MCF 10A (cell line): ENCODE measurements around the gene DNM3. TPM values are rescaled to one million over a fixed set of nuclear protein-coding genes. Genes with fewer than 3 reads are reported as not detected.

Experiments used
- BruUV-seq: library from RNA; stranded (reverse); fragments of 400-500 nt; replicated peaks from 2 replicates; lab custom pipeline; 2021; lab: Mats Ljungman, UMichigan
- CTCF ChIA-PET: fragments of 300-600 bp; sonication (Branson Sonifier 250); formaldehyde crosslinking; extraction: SDS; loops from one replicate; lab custom pipeline; 2021; ENCODE audit warnings: antibody characterized with exemption, inconsistent platforms; lab: Yijun Ruan, JAX
- POLR2A ChIA-PET: fragments of 300-600, 350-650 bp; sonication (Branson Sonifier 250); formaldehyde crosslinking; extraction: SDS; loops from one replicate; lab custom pipeline; 2020; ENCODE audit warnings: antibody characterized with exemption, inconsistent platforms; lab: Yijun Ruan, JAX
- DNase-seq: peaks from one replicate; pipeline ENCODE4 v3.0.0-alpha.2; 2018; ENCODE audit not compliant: unreplicated experiment
- H3K27ac Mint-ChIP-seq: one replicate; pipeline ENCODE4 v1.8.0; 2022; ENCODE audit warnings: mild to moderate bottlenecking, low read depth, mixed read lengths; ENCODE audit not compliant: unreplicated experiment
- H3K27me3 Mint-ChIP-seq: one replicate; pipeline ENCODE4 v1.8.0; 2022; ENCODE audit warnings: mixed read lengths; ENCODE audit not compliant: insufficient read depth, unreplicated experiment
- H3K36me3 Mint-ChIP-seq: one replicate; pipeline ENCODE4 v1.8.0; 2022; ENCODE audit warnings: mild to moderate bottlenecking, moderate library complexity, mixed read lengths; ENCODE audit not compliant: insufficient read depth, unreplicated experiment
- H3K4me1 Mint-ChIP-seq: one replicate; pipeline ENCODE4 v1.8.0; 2022; ENCODE audit warnings: mixed read lengths; ENCODE audit not compliant: insufficient read depth, unreplicated experiment
- H3K4me3 Mint-ChIP-seq: one replicate; pipeline ENCODE4 v1.8.0; 2022; ENCODE audit warnings: mild to moderate bottlenecking, moderate library complexity, mixed read lengths; ENCODE audit not compliant: unreplicated experiment
- H3K9me3 Mint-ChIP-seq: one replicate; pipeline ENCODE4 v1.8.0; 2022; ENCODE audit warnings: mixed read lengths; ENCODE audit not compliant: unreplicated experiment
- intact Hi-C: fragments of 100-400 bp; cut with micrococcal nuclease; formaldehyde crosslinking; loops from 2 replicates; pipeline ENCODE4 v1.14.1; 2022
- total RNA-seq: library from RNA; stranded (reverse); gene quantifications from 2 replicates; pipeline ENCODE4 v1.2.3, GENCODE V29; 2022
- TF ChIP-seq, protein P1 (sequence below): fragments of 200-600 bp; IDR thresholded peaks from one replicate; pipeline ENCODE4 v1.8.0; 2022; ENCODE audit warnings: antibody characterized with exemption, mild to moderate bottlenecking; ENCODE audit not compliant: unreplicated experiment

Gene DNM3
- total RNA-seq, 1 experiment from 2014 or later, result 0.68 TPM

DNA sequence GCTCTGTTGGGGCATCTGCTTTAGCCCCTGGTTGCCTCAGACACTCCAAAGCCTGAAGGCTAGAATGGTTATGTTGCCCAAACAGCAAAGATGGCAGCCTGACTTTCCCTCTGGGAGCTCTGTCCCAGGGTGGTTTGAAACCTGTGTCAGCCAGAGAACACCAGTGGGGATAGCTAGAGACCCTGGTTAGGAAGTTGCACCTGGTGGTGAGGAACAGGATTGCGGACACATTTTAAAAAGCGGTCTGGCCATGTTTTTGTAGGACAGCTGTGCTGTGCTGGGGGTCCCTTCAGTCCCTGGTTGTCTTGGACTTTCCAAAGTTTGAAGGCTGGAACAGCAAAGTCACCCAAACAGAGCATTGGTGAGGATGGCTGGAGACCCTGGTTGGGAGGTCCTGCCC, 87.8 kb downstream of the DNM3 start:
- BruUV-seq, result no TSS peak
- intact Hi-C loops, result no loop called here
- Mint-ChIP-seq H3K27ac (no peak overlapping the region), H3K36me3 (no peaks in the 10 kb centered on the region), H3K4me3 (no peak overlapping the region), H3K27me3 (no peaks in the 10 kb centered on the region), H3K9me3 (no peaks in the 10 kb centered on the region), H3K4me1 (no peaks in the 10 kb centered on the region)
- TF ChIP-seq, protein P1, sequence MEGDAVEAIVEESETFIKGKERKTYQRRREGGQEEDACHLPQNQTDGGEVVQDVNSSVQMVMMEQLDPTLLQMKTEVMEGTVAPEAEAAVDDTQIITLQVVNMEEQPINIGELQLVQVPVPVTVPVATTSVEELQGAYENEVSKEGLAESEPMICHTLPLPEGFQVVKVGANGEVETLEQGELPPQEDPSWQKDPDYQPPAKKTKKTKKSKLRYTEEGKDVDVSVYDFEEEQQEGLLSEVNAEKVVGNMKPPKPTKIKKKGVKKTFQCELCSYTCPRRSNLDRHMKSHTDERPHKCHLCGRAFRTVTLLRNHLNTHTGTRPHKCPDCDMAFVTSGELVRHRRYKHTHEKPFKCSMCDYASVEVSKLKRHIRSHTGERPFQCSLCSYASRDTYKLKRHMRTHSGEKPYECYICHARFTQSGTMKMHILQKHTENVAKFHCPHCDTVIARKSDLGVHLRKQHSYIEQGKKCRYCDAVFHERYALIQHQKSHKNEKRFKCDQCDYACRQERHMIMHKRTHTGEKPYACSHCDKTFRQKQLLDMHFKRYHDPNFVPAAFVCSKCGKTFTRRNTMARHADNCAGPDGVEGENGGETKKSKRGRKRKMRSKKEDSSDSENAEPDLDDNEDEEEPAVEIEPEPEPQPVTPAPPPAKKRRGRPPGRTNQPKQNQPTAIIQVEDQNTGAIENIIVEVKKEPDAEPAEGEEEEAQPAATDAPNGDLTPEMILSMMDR, result peak; percentile 11
- no peak for DNase-seq
- ChIA-PET POLR2A (no interaction called here), CTCF (interaction anchor here (0.6 to 4.2 kb wide), 5 partner anchors 14 to 844 kb away, joined by 3 to 22 read pairs (median 3); no protein-coding TSS in a partner anchor)

DNA sequence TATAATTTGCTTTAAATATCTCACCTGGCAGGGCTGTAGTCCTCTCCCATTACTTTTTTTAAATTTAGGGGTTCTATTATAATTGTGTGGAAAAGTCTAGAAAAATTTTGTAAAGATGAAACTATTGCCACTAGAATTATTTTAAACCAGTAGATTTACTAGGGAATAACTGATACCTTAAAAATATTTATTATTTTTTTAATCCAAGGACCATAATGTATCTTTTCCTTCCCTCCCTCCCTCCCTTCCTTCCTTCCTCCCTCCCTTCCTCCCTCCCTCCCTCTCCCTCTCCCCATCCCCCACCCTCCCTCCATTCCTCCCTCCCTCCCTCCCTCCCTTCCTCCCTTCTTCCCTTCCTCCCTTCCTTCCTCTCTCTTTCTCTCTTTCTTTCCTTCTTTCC, 90.5 kb downstream of the DNM3 start:
- TF ChIP-seq, protein P1, result no peak
- BruUV-seq, result no TSS peak
- Mint-ChIP-seq H3K27me3 (no peaks in the 10 kb centered on the region), H3K4me1 (no peaks in the 10 kb centered on the region), H3K4me3 (no peak overlapping the region), H3K9me3 (no peaks in the 10 kb centered on the region), H3K27ac (no peak overlapping the region), H3K36me3 (no peaks in the 10 kb centered on the region)
- ChIA-PET CTCF (interaction anchor here (0.7 kb wide), 1 partner anchor 11 kb away, joined by 3 read pairs; no protein-coding TSS in a partner anchor), POLR2A (no interaction called here)
- DNase-seq, result no peak
- intact Hi-C loops, result no loop called here

GRCh38 chr1:171934664-171935063, 93.4 kb downstream of the DNM3 start:
- intact Hi-C loops, result no loop called here
- DNase-seq, result no peak
- H3K27me3 Mint-ChIP-seq, result no peaks in the 10 kb centered on the region

GRCh38 chr1:171935086-171935485, 93.8 kb downstream of the DNM3 start:
- no peaks in the 10 kb centered on the region for H3K4me1 Mint-ChIP-seq
- DNase-seq, result no peak
- no peak overlapping the region for H3K27ac Mint-ChIP-seq
- ChIA-PET CTCF (interaction anchor here (0.6 to 1.1 kb wide), 2 partner anchors 15 to 49 kb away, joined by 4 read pairs; no protein-coding TSS in a partner anchor), POLR2A (no interaction called here)
- intact Hi-C loops, result no loop called here
- no peaks in the 10 kb centered on the region for H3K9me3 Mint-ChIP-seq
- TF ChIP-seq, protein P1, result no peak
- no peaks in the 10 kb centered on the region for H3K27me3 Mint-ChIP-seq
- no peak overlapping the region for H3K4me3 Mint-ChIP-seq
- BruUV-seq, result no TSS peak
- no peaks in the 10 kb centered on the region for H3K36me3 Mint-ChIP-seq

More at GRCh38 chr1:171934664-171935063, 93.4 kb downstream of the DNM3 start:
- Mint-ChIP-seq H3K4me1 (no peaks in the 10 kb centered on the region), H3K36me3 (no peaks in the 10 kb centered on the region), H3K9me3 (no peaks in the 10 kb centered on the region), H3K27ac (no peak overlapping the region), H3K4me3 (no peak overlapping the region)
- ChIA-PET CTCF (interaction anchor here (1.1 kb wide), 1 partner anchor 49 kb away, joined by 4 read pairs; no protein-coding TSS in a partner anchor), POLR2A (interaction anchor here (0.6 kb wide), 1 partner anchor 816 kb away, joined by 3 read pairs; no protein-coding TSS in a partner anchor)
- BruUV-seq, result no TSS peak
- TF ChIP-seq, protein P1, result no peak
